Measurements from ENCODE around the gene CDC6. TPM values are rescaled to one million over a fixed set of nuclear protein-coding genes. Genes with fewer than 3 reads are reported as not detected.

The CDC6 gene
- total RNA-seq, 1 donor from 2014 or later, result 18.2 TPM

- Mint-ChIP-seq H3K27ac (ENCODE audit: unreplicated experiment) (peak overlapping the region; percentile 88), H3K4me1 (ENCODE audit: unreplicated experiment) (peaks cover 34% of the 10 kb centered on the region), H3K27me3 (ENCODE audit: unreplicated experiment) (peaks cover 15% of the 10 kb centered on the region), H3K36me3 (ENCODE audit: low read depth, unreplicated experiment) (peaks cover 31% of the 10 kb centered on the region), H3K9me3 (ENCODE audit: unreplicated experiment) (no peaks in the 10 kb centered on the region), H3K4me3 (ENCODE audit: unreplicated experiment) (peak overlapping the region; percentile 80)
- TF ChIP-seq CTCF (IDR thresholded peaks at IDR 0.05; ENCODE audit: unreplicated experiment), result no peak
- no peak for DNase-seq (ENCODE audit: low spot score)
These were observed 65.2 kb downstream of the CDC6 start for GRCh38 chr17:40352779-40353394.

Other genes with a start within 250 kb of the CDC6 start
- gene MED24, start 233.5 kb upstream of the CDC6 start, total RNA-seq (ENCODE audit: unreplicated experiment), result 111 TPM
- gene THRA, start 224.9 kb upstream of the CDC6 start, total RNA-seq (ENCODE audit: unreplicated experiment), result 13.6 TPM
- 2.6 TPM for gene NR1D1, start 187.3 kb upstream of the CDC6 start, total RNA-seq (ENCODE audit: unreplicated experiment)
- gene MSL1, start 165.9 kb upstream of the CDC6 start, total RNA-seq (ENCODE audit: unreplicated experiment), result 96.2 TPM
- 96.4 TPM for gene CASC3, start 147.3 kb upstream of the CDC6 start, total RNA-seq (ENCODE audit: unreplicated experiment)
- gene RAPGEFL1, start 110.4 kb upstream of the CDC6 start, total RNA-seq (ENCODE audit: unreplicated experiment), result 18.3 TPM
- gene WIPF2, start 68.6 kb upstream of the CDC6 start, total RNA-seq (ENCODE audit: unreplicated experiment), result 32.2 TPM
- 42.8 TPM for gene RARA, start 21.3 kb downstream of the CDC6 start, total RNA-seq (ENCODE audit: unreplicated experiment)
- gene GJD3, start 76.9 kb downstream of the CDC6 start, total RNA-seq (ENCODE audit: unreplicated experiment), result 1.1 TPM
- 28.3 TPM for gene TOP2A, start 130.0 kb downstream of the CDC6 start, total RNA-seq (ENCODE audit: unreplicated experiment)
- 1,531 TPM for gene IGFBP4, start 155.6 kb downstream of the CDC6 start, total RNA-seq (ENCODE audit: unreplicated experiment)
- 0.08 TPM for gene TNS4, start 213.7 kb downstream of the CDC6 start, total RNA-seq (ENCODE audit: unreplicated experiment)